ENCODE data around the gene MYO5B.

The MYO5B gene

DNA sequence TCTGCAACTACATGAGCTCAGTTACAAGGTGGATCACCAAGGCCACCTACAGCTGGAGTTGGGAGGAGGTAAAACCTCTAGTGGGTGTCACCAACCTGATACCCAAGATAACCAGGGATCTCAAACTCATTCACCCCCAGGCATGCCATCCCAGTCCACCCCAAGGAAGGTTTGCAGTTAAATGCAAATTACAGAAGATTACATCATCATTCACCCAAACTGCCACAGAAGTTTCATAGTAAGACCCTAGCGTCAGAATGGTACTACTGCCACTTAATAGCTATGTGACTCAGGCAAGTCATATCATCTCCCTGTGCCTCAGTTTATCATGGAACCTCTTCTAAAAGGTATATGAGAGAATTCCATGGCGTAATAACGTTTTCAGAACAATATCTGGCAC, 111.2 kb downstream of the MYO5B start:
- no peak for DNase-seq (ENCODE audit: low read depth)
- TF ChIP-seq, protein P1, sequence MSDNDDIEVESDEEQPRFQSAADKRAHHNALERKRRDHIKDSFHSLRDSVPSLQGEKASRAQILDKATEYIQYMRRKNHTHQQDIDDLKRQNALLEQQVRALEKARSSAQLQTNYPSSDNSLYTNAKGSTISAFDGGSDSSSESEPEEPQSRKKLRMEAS (IDR thresholded peaks at IDR 0.05; ENCODE audit: low read depth, low read length): no peak
- TF ChIP-seq POLR2A (IDR thresholded peaks at IDR 0.05; ENCODE audit: extremely low read depth, insufficient read length): no peak
- TF ChIP-seq, protein P2, sequence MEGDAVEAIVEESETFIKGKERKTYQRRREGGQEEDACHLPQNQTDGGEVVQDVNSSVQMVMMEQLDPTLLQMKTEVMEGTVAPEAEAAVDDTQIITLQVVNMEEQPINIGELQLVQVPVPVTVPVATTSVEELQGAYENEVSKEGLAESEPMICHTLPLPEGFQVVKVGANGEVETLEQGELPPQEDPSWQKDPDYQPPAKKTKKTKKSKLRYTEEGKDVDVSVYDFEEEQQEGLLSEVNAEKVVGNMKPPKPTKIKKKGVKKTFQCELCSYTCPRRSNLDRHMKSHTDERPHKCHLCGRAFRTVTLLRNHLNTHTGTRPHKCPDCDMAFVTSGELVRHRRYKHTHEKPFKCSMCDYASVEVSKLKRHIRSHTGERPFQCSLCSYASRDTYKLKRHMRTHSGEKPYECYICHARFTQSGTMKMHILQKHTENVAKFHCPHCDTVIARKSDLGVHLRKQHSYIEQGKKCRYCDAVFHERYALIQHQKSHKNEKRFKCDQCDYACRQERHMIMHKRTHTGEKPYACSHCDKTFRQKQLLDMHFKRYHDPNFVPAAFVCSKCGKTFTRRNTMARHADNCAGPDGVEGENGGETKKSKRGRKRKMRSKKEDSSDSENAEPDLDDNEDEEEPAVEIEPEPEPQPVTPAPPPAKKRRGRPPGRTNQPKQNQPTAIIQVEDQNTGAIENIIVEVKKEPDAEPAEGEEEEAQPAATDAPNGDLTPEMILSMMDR (IDR thresholded peaks at IDR 0.05; ENCODE audit: low read depth, low read length): no peak

DNA sequence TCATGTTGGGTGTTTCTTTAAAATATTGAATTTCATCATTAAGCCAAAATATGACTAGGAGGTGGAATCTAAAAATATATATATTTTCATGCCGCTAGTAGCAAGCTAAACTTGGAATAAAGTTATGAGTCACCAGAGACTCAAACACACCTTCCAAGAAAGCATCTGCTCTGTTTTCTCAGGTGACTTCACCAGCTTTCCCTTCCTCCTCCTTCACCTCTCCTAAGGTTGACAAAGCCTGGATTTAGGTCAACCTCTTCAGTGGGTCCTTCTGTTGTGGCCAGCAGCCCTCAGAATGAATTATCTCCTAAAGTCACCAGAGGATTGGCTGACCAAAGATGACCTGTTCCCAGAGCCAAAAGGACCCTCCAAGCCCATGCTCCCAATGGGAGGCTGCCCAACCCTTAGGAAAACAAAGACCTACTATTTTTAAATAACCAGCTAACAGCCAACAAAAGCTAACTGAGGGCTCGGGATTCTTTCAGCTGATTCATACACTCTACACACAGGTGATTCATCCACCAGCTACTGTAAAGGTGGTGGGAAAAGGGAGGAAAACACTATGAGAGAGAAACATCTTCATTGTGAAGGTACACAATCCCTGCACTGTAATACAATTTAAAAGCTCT, 113.9 kb downstream of the MYO5B start:
- H3K4me3 ChIP-seq (ENCODE audit: low read depth, low read length): no peak overlapping the region
- DNase-seq (ENCODE audit: low read depth): no peak
- TF ChIP-seq, protein P1 (IDR thresholded peaks at IDR 0.05; ENCODE audit: low read depth, low read length): no peak
- TF ChIP-seq, protein P2 (IDR thresholded peaks at IDR 0.05; ENCODE audit: low read depth, low read length): no peak
- no peak for TF ChIP-seq MYC (IDR thresholded peaks at IDR 0.05; ENCODE audit: low read depth, low read length)
- no peak for TF ChIP-seq POLR2A (IDR thresholded peaks at IDR 0.05; ENCODE audit: extremely low read depth, insufficient read length)

More for the DNA sequence above, 111.2 kb downstream of the MYO5B start:
- H3K4me3 ChIP-seq (ENCODE audit: low read depth, low read length): no peak overlapping the region

DNA sequence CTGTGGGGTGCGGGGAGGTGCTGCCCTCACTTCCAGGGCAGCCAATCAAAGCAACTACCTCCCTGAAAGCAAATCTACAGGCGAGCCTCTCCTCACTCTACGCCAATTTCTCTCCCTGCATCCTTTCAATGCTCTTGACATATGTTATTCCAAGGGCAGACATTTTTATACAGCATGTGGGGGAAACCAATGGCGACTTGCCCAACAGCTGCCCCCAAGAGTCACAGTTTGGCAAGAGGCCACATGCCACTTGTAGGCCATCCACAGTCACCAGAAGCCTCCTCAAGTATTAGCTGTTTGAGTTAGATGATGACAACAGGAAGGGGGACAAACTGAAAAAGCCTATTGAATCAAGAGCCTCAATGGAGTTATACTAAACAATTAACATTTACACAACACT, 114.6 kb downstream of the MYO5B start:
- no peak for TF ChIP-seq POLR2A (IDR thresholded peaks at IDR 0.05; ENCODE audit: extremely low read depth, insufficient read length)
- no peak for TF ChIP-seq MYC (IDR thresholded peaks at IDR 0.05; ENCODE audit: low read depth, low read length)
- TF ChIP-seq, protein P1 (IDR thresholded peaks at IDR 0.05; ENCODE audit: low read depth, low read length): no peak
- TF ChIP-seq, protein P2 (IDR thresholded peaks at IDR 0.05; ENCODE audit: low read depth, low read length): no peak
- H3K4me3 ChIP-seq (ENCODE audit: low read depth, low read length): no peak overlapping the region
- no peak for DNase-seq (ENCODE audit: low read depth)

DNA sequence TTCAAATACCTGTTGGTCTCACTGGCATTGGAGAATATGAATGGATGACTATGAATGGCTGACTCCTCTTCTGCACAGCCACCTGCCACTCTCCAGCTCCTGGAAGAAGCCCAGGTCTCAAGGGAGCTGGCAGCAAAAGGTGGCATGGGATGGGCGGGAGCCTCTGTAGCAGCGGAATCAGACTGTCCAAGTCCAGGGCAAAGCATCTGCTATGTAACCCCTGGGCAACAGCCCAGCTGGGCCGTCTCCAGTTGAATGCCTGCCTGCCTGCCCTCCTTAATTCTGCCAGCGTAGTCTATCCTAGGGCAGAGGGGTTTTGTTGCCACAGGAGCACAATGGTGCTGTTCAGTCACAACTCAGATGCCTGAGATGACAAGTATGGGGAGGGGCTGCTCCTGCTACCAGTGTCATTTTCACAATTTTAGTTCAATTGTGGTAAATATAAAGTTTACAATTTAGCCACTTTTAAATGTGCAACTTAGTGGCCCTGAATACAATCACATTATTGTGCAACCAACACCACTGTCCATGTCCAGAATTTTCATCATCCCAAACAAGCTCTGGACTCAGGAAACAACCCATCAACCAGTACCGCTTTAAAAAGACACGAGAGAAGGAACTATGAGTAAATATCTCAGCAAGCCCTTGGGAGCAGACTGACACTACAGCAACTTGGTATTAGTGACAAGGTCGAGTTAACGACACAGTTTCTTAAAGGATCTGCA, 115.2 kb downstream of the MYO5B start:
- DNase-seq (ENCODE audit: low read depth): no peak
- H3K4me3 ChIP-seq (ENCODE audit: low read depth, low read length): no peak overlapping the region
- TF ChIP-seq, protein P2 (IDR thresholded peaks at IDR 0.05; ENCODE audit: low read depth, low read length): no peak
- TF ChIP-seq, protein P1 (IDR thresholded peaks at IDR 0.05; ENCODE audit: low read depth, low read length): no peak
- TF ChIP-seq POLR2A (IDR thresholded peaks at IDR 0.05; ENCODE audit: extremely low read depth, insufficient read length) (no peak), MYC (IDR thresholded peaks at IDR 0.05; ENCODE audit: low read depth, low read length) (no peak)

DNA sequence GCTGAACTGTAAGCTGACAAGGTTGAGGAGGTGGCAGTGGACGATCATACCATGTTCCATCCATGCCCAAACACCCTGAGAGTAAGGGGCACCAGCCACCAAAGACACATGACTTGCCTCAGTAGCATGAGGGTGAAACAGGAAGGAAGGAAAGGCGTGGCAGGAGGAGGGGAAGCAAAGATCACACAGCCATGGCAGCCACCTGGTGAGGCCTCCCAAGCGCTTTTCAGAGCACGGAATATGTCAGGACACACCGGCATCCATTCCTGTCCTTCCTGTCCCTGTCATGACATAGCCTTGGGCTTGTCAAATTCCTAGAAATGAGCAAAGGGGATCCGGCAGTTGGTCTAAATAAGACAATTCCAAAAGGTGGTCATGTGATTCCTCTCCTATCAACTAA, 118.7 kb downstream of the MYO5B start:
- TF ChIP-seq MYC (IDR thresholded peaks at IDR 0.05; ENCODE audit: low read depth, low read length) (no peak), POLR2A (IDR thresholded peaks at IDR 0.05; ENCODE audit: extremely low read depth, insufficient read length) (no peak)
- TF ChIP-seq, protein P2 (IDR thresholded peaks at IDR 0.05; ENCODE audit: low read depth, low read length): no peak
- TF ChIP-seq, protein P1 (IDR thresholded peaks at IDR 0.05; ENCODE audit: low read depth, low read length): no peak
- DNase-seq (ENCODE audit: low read depth): no peak
- H3K4me3 ChIP-seq (ENCODE audit: low read depth, low read length): no peak overlapping the region

All from NB4 (cell line).